GM18907 (cell line): ENCODE measurements around the gene SNRPN.
"Not testable (repeated sequence)": the region's sequence is repeated elsewhere in the genome, so short reads cannot be mapped to it uniquely, and the experiment has no call there.

Source experiments
- ATAC-seq: cut with Tn5 transposase; IDR thresholded peaks from one replicate; pipeline ENCODE4 v1.9.1; 2021; ENCODE audit warnings: mild to moderate bottlenecking, moderate library complexity; ENCODE audit not compliant: unreplicated experiment

Gene SNRPN

GRCh38 chr15:24954783-24955530, at the start of gene SNRPN, which contains the start of gene SNURF:
SNRPN (plus strand) TSS chr15:24954987; CDS start chr15:24974454, 19,467 bp downstream.
SNURF (plus strand) TSS chr15:24954987; CDS start chr15:24955049, 62 bp downstream.
- peak; percentile 70 for ATAC-seq

DNA sequence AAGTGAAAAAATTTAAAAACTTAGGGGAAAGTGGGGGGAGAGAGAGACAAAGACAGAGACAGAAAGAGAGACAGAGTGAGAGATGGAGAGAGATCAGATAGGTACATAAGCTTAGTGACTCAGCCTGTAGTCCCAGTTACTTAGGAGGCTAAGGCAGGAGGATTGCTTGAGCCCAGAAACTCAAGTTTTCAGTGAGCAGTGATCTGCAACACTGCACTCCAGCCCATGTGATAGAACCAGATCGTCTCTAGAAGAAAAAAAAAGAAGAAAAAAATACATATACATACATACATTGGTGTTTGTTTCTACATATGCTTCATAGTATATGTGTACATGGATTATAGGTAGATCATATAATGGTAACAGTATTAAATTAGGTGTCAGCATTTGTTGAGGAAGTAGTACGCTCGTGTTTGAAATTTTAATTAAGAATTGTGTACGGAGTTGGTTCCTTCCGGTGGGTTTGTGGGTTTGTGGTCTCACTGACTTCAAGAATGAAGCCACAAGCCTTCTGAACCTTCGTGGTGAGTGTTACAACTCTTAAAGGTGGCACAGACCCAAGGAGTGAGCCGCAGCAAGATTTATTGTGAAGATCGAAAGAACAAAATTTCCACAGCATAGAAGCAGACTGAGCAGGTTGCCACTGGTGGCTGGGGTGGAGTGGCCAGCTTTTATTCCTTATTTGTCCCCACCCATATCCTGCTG, 38.3 kb upstream of the SNRPN start:
- no peak for ATAC-seq

GRCh38 chr15:24917431-24917830, 37.4 kb upstream of the SNRPN start:
- no peak for ATAC-seq

DNA sequence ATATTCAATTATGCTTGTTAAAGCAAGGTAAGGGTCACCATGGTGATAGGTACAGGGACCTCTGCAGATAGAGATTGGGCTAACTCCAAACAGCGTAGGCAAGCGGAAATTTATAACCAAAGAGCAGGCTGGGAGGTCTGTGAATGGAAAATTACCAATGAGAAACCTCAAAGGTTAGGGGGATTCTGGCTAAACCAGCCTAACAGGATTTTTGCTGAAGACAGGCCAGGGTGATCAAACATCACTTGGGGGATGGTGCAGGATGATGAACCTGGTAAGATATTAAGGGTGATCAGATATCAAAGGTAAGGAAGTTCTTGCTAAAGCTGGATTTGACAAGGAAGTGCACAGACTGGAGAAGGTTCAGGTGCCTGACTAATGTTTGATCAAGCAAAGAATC, 35.3 kb upstream of the SNRPN start:
- ATAC-seq = no peak

GRCh38 chr15:24922781-24923180, 32.0 kb upstream of the SNRPN start:
- ATAC-seq = not testable (repeated sequence)

DNA sequence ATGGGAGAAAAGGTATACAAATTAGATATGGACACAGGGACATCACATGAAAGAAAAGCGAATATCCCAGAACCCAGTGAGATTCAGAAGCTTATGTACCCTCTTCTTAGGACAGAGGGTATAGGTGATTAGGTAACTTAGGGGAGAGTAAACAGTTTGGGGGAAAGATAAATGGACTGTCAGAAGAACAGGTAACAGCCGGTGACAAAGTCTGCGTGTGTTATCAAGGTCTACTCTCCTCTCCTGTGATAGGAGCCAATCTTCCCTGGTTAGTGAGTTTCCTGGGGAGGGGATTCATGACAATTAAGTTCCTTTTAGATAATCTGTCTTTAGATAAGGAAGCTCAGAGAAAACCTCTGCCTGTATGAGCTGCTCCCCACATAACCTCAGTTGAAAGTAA, 30.6 kb upstream of the SNRPN start:
- no peak for ATAC-seq

- no peak for ATAC-seq
Measured at GRCh38 chr15:24924621-24925020, 30.2 kb upstream of the SNRPN start.

GRCh38 chr15:24931874-24932732, 22.7 kb upstream of the SNRPN start:
- not testable (repeated sequence) for ATAC-seq

DNA sequence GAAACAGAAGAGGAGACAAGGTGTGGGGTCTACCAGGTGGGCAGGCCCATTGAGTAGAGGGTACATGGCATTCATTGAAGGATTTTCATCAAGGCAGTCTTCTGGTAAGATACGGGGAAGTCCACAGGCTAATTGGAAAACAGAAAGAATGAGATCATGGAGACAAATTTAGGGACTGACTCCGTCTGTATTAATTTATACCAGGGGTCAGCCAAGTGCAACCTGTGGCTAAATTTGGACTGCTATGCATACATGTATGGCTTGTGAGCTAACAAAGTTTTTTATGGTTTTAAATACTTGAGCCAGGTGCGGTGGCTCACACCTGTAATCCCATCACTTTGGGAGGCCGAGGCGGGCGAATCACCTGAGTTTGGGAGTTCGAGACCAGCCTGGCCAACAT, 21.1 kb upstream of the SNRPN start:
- no peak for ATAC-seq

- ATAC-seq = not testable (repeated sequence)
Measured at GRCh38 chr15:24938224-24938623, 16.6 kb upstream of the SNRPN start.

DNA sequence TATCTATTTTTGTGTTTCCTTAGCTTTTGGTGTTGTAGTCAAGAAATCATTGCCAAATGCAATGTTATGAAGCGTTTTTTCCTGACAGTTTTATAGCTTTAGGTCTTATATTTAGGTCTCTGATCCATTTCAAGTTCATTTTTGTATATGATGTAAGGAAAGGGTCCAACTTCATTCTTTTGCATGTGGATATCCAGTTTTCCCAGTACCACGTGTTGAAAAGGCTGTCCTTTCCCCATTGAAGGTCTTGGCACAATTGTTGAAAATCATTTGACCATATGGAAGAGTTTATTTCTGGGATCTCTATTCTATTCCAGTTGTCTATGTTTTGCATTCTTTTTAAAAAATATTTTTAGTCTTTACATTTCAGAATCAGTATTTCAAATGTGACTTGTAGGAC, 14.6 kb upstream of the SNRPN start:
- ATAC-seq = no peak

DNA sequence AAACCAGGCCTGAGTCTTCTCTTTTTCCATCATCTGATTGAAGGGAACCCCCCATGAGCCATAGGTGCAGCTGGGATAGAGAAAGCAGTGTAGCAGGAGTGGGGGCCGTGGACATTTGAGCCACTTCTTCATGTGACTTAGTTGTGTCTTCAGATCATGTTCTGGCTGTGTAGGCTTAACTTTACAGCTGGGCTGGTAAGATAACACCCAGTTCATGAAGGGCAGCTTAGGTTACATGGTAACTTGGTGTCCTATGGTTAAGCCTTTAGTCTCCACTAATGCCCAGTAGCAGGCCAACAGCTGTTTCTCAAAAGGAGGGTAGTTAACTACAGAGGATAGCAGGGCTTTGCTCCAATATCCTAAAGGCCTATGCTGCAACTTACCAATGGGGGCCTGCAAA, 11.4 kb upstream of the SNRPN start:
- no peak for ATAC-seq

- no peak for ATAC-seq
Measured at GRCh38 chr15:24944954-24945353, 9.8 kb upstream of the SNRPN start.

DNA sequence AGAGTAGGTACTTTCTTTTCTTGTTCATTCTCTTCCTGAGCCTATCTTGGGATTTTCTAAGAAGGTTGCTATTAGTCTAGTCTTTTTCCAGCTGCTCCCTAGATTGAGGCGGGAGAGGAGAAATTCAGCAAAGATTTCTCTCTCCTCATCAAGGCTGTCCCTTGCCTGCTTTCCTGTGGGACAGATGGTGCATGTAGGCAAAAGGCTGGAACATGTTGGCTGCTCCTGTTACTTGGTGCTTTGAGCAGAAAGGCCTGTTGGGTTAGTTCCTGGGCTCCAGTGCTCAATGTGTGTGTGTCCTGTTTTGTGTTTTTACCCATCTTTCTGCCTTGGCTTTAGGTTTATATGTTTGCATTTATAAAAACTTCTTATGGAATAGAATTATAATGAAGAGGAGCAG, 9.1 kb upstream of the SNRPN start:
- no peak for ATAC-seq

GRCh38 chr15:24948495-24948894, 6.3 kb upstream of the SNRPN start:
- no peak for ATAC-seq

DNA sequence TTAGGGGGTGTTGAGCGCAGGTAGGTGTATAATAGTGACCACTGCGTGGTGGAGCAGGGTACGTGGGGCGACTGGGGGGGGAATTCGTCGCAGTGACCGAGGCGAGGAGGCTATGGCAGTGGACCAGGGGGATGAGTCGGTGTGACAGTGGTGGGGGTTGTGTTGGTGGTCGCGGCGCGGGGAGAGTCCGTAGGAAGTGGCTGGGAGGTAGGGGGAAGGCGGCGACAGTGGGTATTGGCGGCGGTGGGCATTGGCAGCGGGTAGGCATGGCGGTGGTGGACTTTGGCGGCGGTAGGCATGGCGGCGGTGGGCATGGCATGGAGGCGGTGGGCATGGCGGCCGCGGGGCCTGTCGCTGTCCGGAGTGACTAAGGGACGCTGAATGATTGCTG, 739 bp downstream of the SNRPN start:
- ATAC-seq = no peak

GRCh38 chr15:24956111-24956838, 1.5 kb downstream of the SNRPN start:
- ATAC-seq = peak; percentile 85

DNA sequence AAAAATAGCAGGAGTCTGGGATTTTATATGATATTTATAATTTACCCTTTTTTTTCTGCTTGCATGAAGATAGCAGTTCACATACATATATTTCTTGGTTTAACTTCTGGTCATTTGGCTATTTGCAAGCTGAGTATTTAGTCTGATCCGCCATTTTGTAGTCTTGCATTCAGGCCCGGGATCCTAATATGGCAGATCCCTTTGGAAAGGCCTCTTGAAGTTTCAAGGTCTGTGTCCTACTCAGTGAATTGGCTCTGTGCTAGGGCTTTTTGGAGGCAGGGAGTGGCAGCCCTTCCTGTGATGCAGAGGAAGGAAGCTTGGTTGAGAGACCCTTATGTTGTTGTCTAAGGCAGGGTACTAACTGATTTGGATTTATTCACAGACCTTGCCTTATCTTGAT, 2.9 kb downstream of the SNRPN start:
- ATAC-seq = no peak

- ATAC-seq = no peak
Measured at GRCh38 chr15:24961967-24962366, 7.2 kb downstream of the SNRPN start.

- no peak for ATAC-seq
Measured at GRCh38 chr15:24962880-24963279, 8.1 kb downstream of the SNRPN start.
